IMR-90 (cell line): ENCODE measurements around the gene ADAP1. TPM values are rescaled to one million over a fixed set of nuclear protein-coding genes. Genes with fewer than 3 reads are reported as not detected.

ENCODE experiments used
- ATAC-seq: fragments of 200-7000 bp; cut with Tn5 transposase; 2 replicates; pipeline ENCODE4 v1.9.1; 2020; ENCODE audit warnings: low read depth, mild to moderate bottlenecking, moderate library complexity
- BruUV-seq: library from RNA; stranded (reverse); fragments of 400-500 nt; replicated peaks from 2 replicates; lab custom pipeline; 2021; lab: Mats Ljungman, UMichigan
- CTCF ChIA-PET: fragments of 300-600 bp; formaldehyde crosslinking; extraction: SDS; loops from one replicate; lab custom pipeline; 2021; ENCODE audit warnings: antibody characterized with exemption; lab: Yijun Ruan, JAX
- POLR2A ChIA-PET: fragments of 300-600 bp; sonication (Branson Sonifier 250); formaldehyde crosslinking; loops from one replicate; lab custom pipeline; 2022; ENCODE audit warnings: antibody characterized with exemption; ENCODE audit not compliant: unreplicated experiment; lab: Charles Lee
- DNase-seq: peaks from one replicate; pipeline ENCODE4 v3.0.0; 2013
- H2AFZ ChIP-seq: replicated peaks from 2 replicates; pipeline ENCODE3; 2013; ENCODE audit warnings: low read length, mild to moderate bottlenecking; ENCODE audit not compliant: poor library complexity
- H2AK5ac ChIP-seq: 2 replicates; pipeline ENCODE4 v1.6.1; 2013; ENCODE audit warnings: low read depth, low read length, inconsistent platforms
- H2AK9ac ChIP-seq: replicated peaks from 2 replicates; pipeline ENCODE3; 2013; ENCODE audit warnings: mild to moderate bottlenecking, low read depth, low read length, moderate library complexity; ENCODE audit not compliant: poor library complexity
- H2BK120ac ChIP-seq: 2 replicates; pipeline ENCODE4 v1.6.1; 2013; ENCODE audit warnings: low read depth, low read length, inconsistent platforms
- H2BK15ac ChIP-seq: 3 replicates; pipeline ENCODE4 v1.6.1; 2013; ENCODE audit warnings: low read depth, low read length, inconsistent platforms
- H2BK20ac ChIP-seq: 2 replicates; pipeline ENCODE4 v1.6.1; 2013; ENCODE audit warnings: low read depth, mild to moderate bottlenecking, inconsistent platforms, low read length, moderate library complexity
- H2BK5ac ChIP-seq: 2 replicates; pipeline ENCODE4 v1.6.1; 2013; ENCODE audit warnings: mild to moderate bottlenecking, low read depth, low read length, inconsistent platforms; ENCODE audit not compliant: poor library complexity, severe bottlenecking
- H3K14ac ChIP-seq: replicated peaks from 2 replicates; pipeline ENCODE4 v1.6.1; 2013; ENCODE audit warnings: low read depth, low read length, inconsistent platforms
- H3K18ac ChIP-seq: 2 replicates; pipeline ENCODE4 v1.6.1; 2013; ENCODE audit warnings: low read depth, low read length, control low read depth
- H3K23ac ChIP-seq: 2 replicates; pipeline ENCODE4 v1.6.1; 2013; ENCODE audit warnings: low read depth, low read length, inconsistent platforms
- H3K27ac ChIP-seq: 2 replicates; pipeline ENCODE4 v1.5.1; 2013; ENCODE audit warnings: mild to moderate bottlenecking, control low read depth, low read length; ENCODE audit not compliant: insufficient read depth
- H3K27me3 ChIP-seq: 2 replicates; pipeline ENCODE4 v1.6.1; 2013; ENCODE audit warnings: low read length; ENCODE audit not compliant: control insufficient read depth, insufficient read depth
- H3K36me3 ChIP-seq: 2 replicates; pipeline ENCODE4 v1.6.1; 2013; ENCODE audit warnings: low read length, mixed read lengths; ENCODE audit not compliant: control insufficient read depth, insufficient read depth
- H3K4ac ChIP-seq: 2 replicates; pipeline ENCODE4 v1.6.1; 2013; ENCODE audit warnings: low read depth, low read length, inconsistent platforms
- H3K4me1 ChIP-seq: 2 replicates; pipeline ENCODE4 v1.6.1; 2013; ENCODE audit warnings: low read length, mixed read lengths; ENCODE audit not compliant: control insufficient read depth, insufficient read depth
- H3K4me2 ChIP-seq: 2 replicates; pipeline ENCODE4 v1.6.1; 2013; ENCODE audit warnings: low read depth, mild to moderate bottlenecking, control low read depth, low read length, moderate library complexity
- H3K4me3 ChIP-seq: 2 replicates; pipeline ENCODE4 v1.5.1; 2013; ENCODE audit warnings: low read depth, mild to moderate bottlenecking, control low read depth, low read length, moderate library complexity; ENCODE audit not compliant: insufficient read depth
- H3K56ac ChIP-seq: 2 replicates; pipeline ENCODE4 v1.6.1; 2013; ENCODE audit warnings: low read length, inconsistent platforms; ENCODE audit not compliant: insufficient read depth; ENCODE audit errors: extremely low read depth
- H3K79me1 ChIP-seq, 2 experiments: 2 replicates each; pipeline ENCODE4 v1.6.1; 2013; ENCODE audit warnings: low read length in 2 of 2, inconsistent platforms in 1 of 2, low read depth in 1 of 2
- H3K9ac ChIP-seq: 2 replicates; pipeline ENCODE4 v1.6.1; 2013; ENCODE audit warnings: low read depth, low read length, control low read depth
- H3K9me1 ChIP-seq: 2 replicates; pipeline ENCODE4 v1.6.1; 2013; ENCODE audit warnings: low read length, inconsistent platforms; ENCODE audit not compliant: insufficient read depth
- H3K9me3 ChIP-seq: 2 replicates; pipeline ENCODE4 v1.6.1; 2013; ENCODE audit warnings: low read length; ENCODE audit not compliant: control insufficient read depth, insufficient read depth
- H4K20me1 ChIP-seq: 2 replicates; pipeline ENCODE4 v1.6.1; 2013; ENCODE audit warnings: low read length, inconsistent platforms; ENCODE audit not compliant: insufficient read depth
- H4K5ac ChIP-seq: 2 replicates; pipeline ENCODE4 v1.6.1; 2013; ENCODE audit warnings: mild to moderate bottlenecking, low read depth, low read length, control low read depth
- H4K8ac ChIP-seq, 2 experiments: 2 replicates each; pipeline ENCODE4 v1.6.1; 2013; ENCODE audit warnings: low read depth in 2 of 2, low read length in 2 of 2, control low read depth in 1 of 2, inconsistent platforms in 1 of 2
- H4K91ac ChIP-seq: 2 replicates; pipeline ENCODE4 v1.6.1; 2013; ENCODE audit warnings: low read depth, low read length, inconsistent platforms; ENCODE audit not compliant: insufficient read depth
- BHLHE40 ChIP-seq: fragments of 150-350 bp; IDR thresholded peaks from 2 replicates; pipeline ENCODE4 v1.6.1; 2016; ENCODE audit warnings: mild to moderate bottlenecking, low read depth, low read length
- CEBPB ChIP-seq: IDR thresholded peaks from 2 replicates; pipeline ENCODE4 v1.6.1; 2012; ENCODE audit warnings: low read depth, low read length, improper control_type of control experiment
- ELK1 ChIP-seq: fragments of 150-350 bp; IDR thresholded peaks from 2 replicates; pipeline ENCODE4 v1.6.1; 2016; ENCODE audit warnings: low read depth, mild to moderate bottlenecking, low read length, moderate library complexity, borderline replicate concordance
- MAFK ChIP-seq: IDR thresholded peaks from 2 replicates; pipeline ENCODE4 v1.6.1; 2012; ENCODE audit warnings: low read depth, low read length, improper control_type of control experiment
- MAZ ChIP-seq: IDR thresholded peaks from 2 replicates; pipeline ENCODE4 v1.6.1; 2012; ENCODE audit warnings: low read depth, mild to moderate bottlenecking, low read length, improper control_type of control experiment, moderate library complexity, borderline replicate concordance
- MXI1 ChIP-seq: IDR thresholded peaks from 2 replicates; pipeline ENCODE4 v1.6.1; 2012; ENCODE audit warnings: low read depth, mild to moderate bottlenecking, low read length, moderate library complexity, borderline replicate concordance
- NFE2L2 ChIP-seq: fragments of 150-350 bp; IDR thresholded peaks from 2 replicates; pipeline ENCODE4 v1.6.1; 2016; ENCODE audit warnings: low read depth, mild to moderate bottlenecking, low read length
- RAD21 ChIP-seq: IDR thresholded peaks from 2 replicates; pipeline ENCODE4 v1.6.1; 2012; ENCODE audit warnings: low read length, improper control_type of control experiment
- RCOR1 ChIP-seq: IDR thresholded peaks from 2 replicates; pipeline ENCODE4 v1.6.1; 2012; ENCODE audit warnings: mild to moderate bottlenecking, low read length, improper control_type of control experiment; ENCODE audit not compliant: insufficient replicate concordance
- RFX5 ChIP-seq: IDR thresholded peaks from 2 replicates; pipeline ENCODE4 v1.8.0; 2012; ENCODE audit warnings: low read depth, mild to moderate bottlenecking, low read length, moderate library complexity
- SMC3 ChIP-seq: fragments of 150-350 bp; IDR thresholded peaks from 2 replicates; pipeline ENCODE4 v1.6.1; 2016; ENCODE audit warnings: low read depth, mild to moderate bottlenecking, antibody characterized with exemption, low read length, moderate library complexity
- USF2 ChIP-seq: fragments of 150-350 bp; IDR thresholded peaks from 2 replicates; pipeline ENCODE4 v1.6.1; 2017; ENCODE audit warnings: mild to moderate bottlenecking, antibody characterized with exemption, low read length, low read depth
- WGBS, 2 experiments: methylation state at CpG; one replicate each; pipeline versions ENCODE4 v1.1.5 to v1.1.7; 2013; ENCODE audit warnings: missing lambda C conversion rate in 2 of 2; ENCODE audit not compliant: insufficient read length in 1 of 2; ENCODE audit errors: extremely low coverage in 2 of 2; 5-methylcytosine and 5-hydroxymethylcytosine counted together
- dilution Hi-C: fragments of 300-500 bp; cut with HindIII; formaldehyde crosslinking; loops from one replicate; pipeline ENCODE4 v1.14.3; 2018; ENCODE audit warnings: low sequenced_read_pairs; ENCODE audit not compliant: unreplicated experiment
- in situ Hi-C: fragments of 300-500 bp; cut with MboI; formaldehyde crosslinking; loops from 3 replicates; pipeline ENCODE4 v1.14.3; 2019; ENCODE audit warnings: low sequenced_read_pairs, inconsistent platforms, mixed read lengths
- intact Hi-C: fragments of 100-400 bp; cut with micrococcal nuclease; formaldehyde crosslinking; loops from 2 replicates; pipeline ENCODE4 v1.10.0; 2022
- polyA plus RNA-seq, 3 experiments: library from polyadenylated mRNA; depleted of rRNA; stranded (reverse); fragments of >200 nt; gene quantifications; 2 replicates each; pipeline ENCODE4 v1.2.3, GENCODE V29; 2012; ENCODE audit warnings: low replicate concordance in 1 of 3
- total RNA-seq: library from RNA; depleted of rRNA; stranded (reverse); fragments of >200 nt; gene quantifications from 2 replicates; pipeline ENCODE4 v1.2.3, GENCODE V29; 2012

The ADAP1 gene
- total and polyA plus RNA-seq, 2 of the 4 experiments (the other 2 are of a cell fraction), result 1.4 to 2.0 TPM

- TF ChIP-seq ELK1, result no peak
- TF ChIP-seq MAZ, result peak; percentile 37; the same call in 1 of the 2 replicates
- TF ChIP-seq MXI1, result peak; percentile 62
- no peak for TF ChIP-seq SMC3
These were observed 87.5 kb downstream of the ADAP1 start (continued) for GRCh38 chr7:867001-867405.

GRCh38 chr7:865921-866320 lies 88.6 kb downstream of the ADAP1 start:
- H4K5ac ChIP-seq, result no peak overlapping the region
- H4K91ac ChIP-seq, result no peak overlapping the region; the same call in 1 of the 2 replicates
- no peak overlapping the region for H2AFZ ChIP-seq
- peak overlapping the region; percentile 21 for H2BK5ac ChIP-seq
- in situ Hi-C loops (no loop called here), dilution Hi-C loops (no loop called here), intact Hi-C loops (no loop called here)
- peaks cover 53% of the 10 kb centered on the region for H3K36me3 ChIP-seq
- peaks cover 8 to 39% of the 10 kb centered on the region in 2 experiments for H3K79me1 ChIP-seq
- H3K18ac ChIP-seq, result no peak overlapping the region
- H2BK20ac ChIP-seq, result no peak overlapping the region
- no peak overlapping the region for H3K9ac ChIP-seq
- WGBS, 2 experiments, result 97% methylated on average over 15 of the region's 25 CpGs; no CpG with 5 or more reads in 1 of the 2 experiments
- no peak overlapping the region for H3K14ac ChIP-seq
- peak overlapping the region; percentile 46; the same call in 1 of the 2 replicates for H3K4ac ChIP-seq
- CTCF ChIA-PET, result no interaction called here
- H3K9me3 ChIP-seq, result no peaks in the 10 kb centered on the region
- H2BK120ac ChIP-seq, result 0 out of 2 replicates have a peak overlapping the region, but pooled peaks have one; percentile 5
- no peak overlapping the region for H4K8ac ChIP-seq
- no peak overlapping the region for H3K4me2 ChIP-seq
- peak overlapping the region; percentile 87 for H2AK5ac ChIP-seq
- H2BK15ac ChIP-seq, result no peak overlapping the region; the same call in 2 of the 3 replicates
- H3K27ac ChIP-seq, result peak overlapping the region; percentile 33; the same call in 1 of the 2 replicates
- H4K20me1 ChIP-seq, result peaks cover 11% of the 10 kb centered on the region
- H3K4me3 ChIP-seq, result no peak overlapping the region
- BruUV-seq, result no TSS peak
- no peaks in the 10 kb centered on the region for H3K27me3 ChIP-seq
- peak overlapping the region; percentile 21 for H2AK9ac ChIP-seq
- POLR2A ChIA-PET, result no interaction called here
- DNase-seq (no peak), ATAC-seq (no peak)
- H3K4me1 ChIP-seq, result peaks cover 12% of the 10 kb centered on the region
- H3K23ac ChIP-seq, result no peak overlapping the region
- peaks cover 10% of the 10 kb centered on the region; the same call in 1 of the 2 replicates for H3K9me1 ChIP-seq
- H3K56ac ChIP-seq, result no peak overlapping the region
- TF ChIP-seq RAD21, result no peak
- no peak for TF ChIP-seq BHLHE40
- no peak for TF ChIP-seq RFX5
- no peak for TF ChIP-seq SMC3
- TF ChIP-seq RCOR1, result no peak
- TF ChIP-seq MAZ, result no peak
- no peak for TF ChIP-seq CEBPB
- TF ChIP-seq MAFK, result no peak
- TF ChIP-seq NFE2L2, result no peak
- TF ChIP-seq ELK1, result no peak
- no peak for TF ChIP-seq USF2
